Body of pancreas (tissue), 4 donors: ENCODE data around the gene FKRP.

Source experiments
- CTCF ChIP-seq, 7 experiments: fragments of 450-650 bp in 4 of 7; fragments of 200-600 bp in 3 of 7; sonication (generic) in 3 of 7; IDR thresholded peaks; one replicate each; pipeline ENCODE4 v1.5.1; 2016 to 2019; ENCODE audit warnings: antibody characterized with exemption in 7 of 7
- POLR2A ChIP-seq, 3 donors: fragments of 450-650 bp; IDR thresholded peaks; one replicate each; pipeline ENCODE4 v1.6.1; 2016; ENCODE audit warnings: antibody characterized with exemption in 3 of 3, mild to moderate bottlenecking in 2 of 3

DNA sequence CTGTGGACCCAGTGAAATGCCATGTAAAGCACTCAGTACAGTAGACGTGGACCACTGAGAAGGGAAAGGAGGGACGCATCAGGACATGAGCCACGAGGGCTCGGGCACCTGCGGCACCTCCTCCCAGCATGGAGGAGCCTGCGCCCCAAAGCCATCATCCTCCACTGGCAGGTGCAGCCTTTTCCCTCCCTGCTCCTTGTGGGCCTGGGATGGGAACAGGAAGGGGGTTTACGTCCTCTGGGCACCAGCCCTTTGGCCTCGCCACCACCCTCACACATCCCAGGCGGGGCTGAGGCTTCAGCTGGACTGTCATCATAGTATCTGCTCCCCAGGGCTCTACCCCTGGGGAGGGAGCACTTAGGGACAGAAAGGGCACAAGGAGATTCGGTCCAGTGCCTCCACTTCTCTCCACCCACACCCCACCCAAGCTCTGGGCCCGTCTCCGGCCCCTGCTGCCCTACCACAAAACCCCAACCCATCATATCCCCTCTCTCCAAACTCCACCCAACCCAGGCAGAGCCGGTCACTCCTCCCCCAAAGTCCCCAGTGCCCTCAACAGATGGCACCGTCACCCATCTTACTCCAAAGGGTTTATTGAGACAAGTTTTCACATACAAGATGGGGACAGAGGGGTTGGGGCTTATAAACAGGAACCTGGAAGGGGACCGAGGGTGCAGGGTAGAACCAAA lies 26.8 kb upstream of the FKRP start:
- TF ChIP-seq CTCF (IDR thresholded peaks at IDR 0.05), result no peak
- no peak for TF ChIP-seq POLR2A (IDR thresholded peaks at IDR 0.05)
